HG03045 (cell line): ENCODE data around the gene DET1.
"Not testable (repeated sequence)": the region's sequence is repeated elsewhere in the genome, so short reads cannot be mapped to it uniquely, and the experiment has no call there.

Experiments used
- ATAC-seq: cut with Tn5 transposase; IDR thresholded peaks from one replicate; pipeline ENCODE4 v1.9.1; 2021; ENCODE audit warnings: mild to moderate bottlenecking, moderate library complexity; ENCODE audit not compliant: unreplicated experiment

DET1 gene

DNA sequence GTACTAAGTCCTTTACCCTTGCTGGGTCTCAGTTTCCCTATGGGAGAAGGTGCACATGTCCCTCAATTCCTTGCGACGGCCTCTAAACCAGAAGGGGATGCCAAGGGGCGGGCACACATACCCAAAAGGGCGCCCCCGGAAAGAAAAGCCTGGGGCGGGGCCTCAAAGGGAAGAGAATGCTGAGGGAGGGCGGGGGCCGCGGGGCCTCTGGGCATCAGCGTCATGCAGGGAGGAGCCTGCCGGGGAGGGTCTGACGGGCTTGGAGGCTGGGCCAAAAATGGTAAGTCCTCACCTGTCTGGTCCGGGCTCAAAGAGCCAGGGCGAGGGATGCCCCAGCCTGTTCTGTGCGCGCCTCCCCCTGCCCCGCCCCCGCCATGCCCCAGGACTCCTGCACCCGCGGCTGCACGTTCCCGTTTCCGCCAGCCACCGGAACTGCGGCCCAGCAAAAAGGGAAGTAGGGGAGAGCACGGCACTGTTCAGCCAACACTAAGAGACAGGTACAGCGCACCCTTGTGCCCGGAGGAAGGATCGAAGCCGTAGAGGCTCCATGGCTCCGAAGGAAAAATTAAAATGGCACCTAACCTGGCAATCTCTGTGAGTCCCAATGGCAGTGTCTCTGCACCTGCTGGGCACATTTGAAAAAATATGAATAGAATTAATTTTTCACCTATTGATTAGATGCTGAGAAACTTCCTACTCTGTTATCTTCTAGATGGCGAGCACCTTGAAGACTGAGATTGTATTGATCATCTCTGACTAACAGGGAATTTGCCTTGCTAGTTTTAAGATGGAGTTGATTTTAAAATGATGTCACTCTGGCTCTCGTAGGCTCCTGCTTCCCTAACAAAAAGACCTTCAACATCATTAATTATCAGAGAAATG lies at the start of gene DET1:
Gene DET1 (minus strand): TSS at position 434 of the 882 bp plus-strand sequence. CDS start 14,976 bp downstream, outside the sequence.
- ATAC-seq, result peak; percentile 98

GRCh38 chr15:88591384-88591783 lies 44.9 kb upstream of the DET1 start:
- ATAC-seq, result no peak

- ATAC-seq, result no peak
These were observed 44.3 kb upstream of the DET1 start for GRCh38 chr15:88590759-88591158.

GRCh38 chr15:88586401-88587162 lies 40.1 kb upstream of the DET1 start:
- no peak for ATAC-seq

DNA sequence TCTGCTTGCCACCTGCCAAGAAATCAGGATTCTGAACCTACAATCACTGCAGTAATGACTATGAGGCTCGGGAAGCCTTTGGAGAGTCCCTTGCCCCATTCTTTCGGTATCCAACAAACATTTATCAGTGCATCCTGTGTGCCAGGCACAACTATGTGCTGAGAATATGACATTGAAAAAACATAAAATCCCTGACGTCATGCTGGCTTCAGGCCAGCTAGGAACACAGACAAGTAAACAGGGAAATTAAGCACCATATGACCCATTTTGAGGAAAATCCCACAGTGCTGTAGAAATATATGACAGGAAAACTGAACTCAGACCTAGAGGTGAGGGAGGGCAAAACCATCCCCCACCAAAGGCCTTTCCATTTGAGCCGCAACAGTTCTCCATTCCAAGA lies 34.1 kb upstream of the DET1 start:
- ATAC-seq, result no peak

- ATAC-seq, result no peak
These were observed 32.8 kb upstream of the DET1 start for GRCh38 chr15:88579322-88579721.

DNA sequence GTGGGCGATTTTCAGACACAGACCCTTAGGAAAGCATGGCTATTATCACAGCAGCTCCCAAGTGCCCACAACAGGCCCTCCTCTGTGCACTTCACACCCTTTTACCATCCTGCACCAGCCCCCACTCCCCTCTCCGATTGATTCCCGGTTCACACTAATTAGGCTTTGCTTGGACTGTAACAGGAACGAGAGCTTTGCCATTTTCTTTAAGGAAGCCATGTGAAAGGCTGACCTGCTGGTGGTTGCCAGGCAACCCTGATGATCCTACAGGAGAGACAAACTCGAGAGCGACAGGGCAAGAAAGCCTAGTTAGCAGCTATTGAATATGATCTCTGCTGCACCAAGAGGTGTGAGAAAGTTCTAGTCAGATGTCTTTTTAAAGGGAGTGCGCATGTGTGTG lies 28.2 kb upstream of the DET1 start:
- ATAC-seq, result no peak

GRCh38 chr15:88574077-88574476 lies 27.6 kb upstream of the DET1 start:
- no peak for ATAC-seq

GRCh38 chr15:88571852-88572259 lies 25.4 kb upstream of the DET1 start:
- ATAC-seq, result no peak

DNA sequence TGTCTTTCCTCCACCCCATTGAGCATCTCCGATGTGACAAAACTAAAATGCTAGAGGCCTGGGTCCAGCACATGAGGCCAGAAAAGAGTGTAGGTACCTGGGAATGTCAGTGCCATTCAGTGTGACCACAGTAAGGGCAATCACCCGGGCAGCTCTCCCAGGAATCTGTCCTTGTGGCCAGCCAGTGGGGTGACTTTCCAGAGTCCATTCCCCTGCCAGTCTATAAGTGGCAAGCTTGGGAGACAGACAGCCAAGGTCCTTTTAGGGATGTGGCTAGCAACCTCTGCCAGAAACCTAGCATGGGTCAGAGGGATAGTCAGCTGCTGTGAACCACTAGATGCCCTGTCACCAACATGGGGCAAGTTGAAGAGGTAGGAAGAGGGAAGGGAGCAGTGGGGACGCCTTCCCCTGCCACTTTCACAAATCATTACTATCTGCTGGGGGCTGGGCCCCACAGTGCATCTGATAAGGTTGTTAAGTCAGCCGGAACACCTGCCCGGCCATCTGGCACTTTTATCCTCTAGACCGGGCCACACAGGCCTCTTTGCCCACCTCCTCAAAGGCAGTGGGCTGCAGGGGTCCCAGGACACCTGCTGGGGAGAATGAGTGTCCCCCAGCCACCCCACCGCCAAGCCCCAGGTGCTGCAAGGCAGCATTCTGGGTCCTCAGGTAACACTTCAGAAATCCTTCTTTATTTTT lies 24.8 kb upstream of the DET1 start:
- ATAC-seq, result no peak

GRCh38 chr15:88568589-88568988 lies 22.1 kb upstream of the DET1 start:
- no peak for ATAC-seq

- no peak for ATAC-seq
These were observed 18.3 kb upstream of the DET1 start for GRCh38 chr15:88564741-88565140.

- no peak for ATAC-seq
These were observed 17.2 kb upstream of the DET1 start for GRCh38 chr15:88563638-88564037.

GRCh38 chr15:88559565-88559964 lies 13.1 kb upstream of the DET1 start:
- ATAC-seq, result not testable (repeated sequence)

GRCh38 chr15:88558026-88558425 lies 11.5 kb upstream of the DET1 start:
- ATAC-seq, result not testable (repeated sequence)

DNA sequence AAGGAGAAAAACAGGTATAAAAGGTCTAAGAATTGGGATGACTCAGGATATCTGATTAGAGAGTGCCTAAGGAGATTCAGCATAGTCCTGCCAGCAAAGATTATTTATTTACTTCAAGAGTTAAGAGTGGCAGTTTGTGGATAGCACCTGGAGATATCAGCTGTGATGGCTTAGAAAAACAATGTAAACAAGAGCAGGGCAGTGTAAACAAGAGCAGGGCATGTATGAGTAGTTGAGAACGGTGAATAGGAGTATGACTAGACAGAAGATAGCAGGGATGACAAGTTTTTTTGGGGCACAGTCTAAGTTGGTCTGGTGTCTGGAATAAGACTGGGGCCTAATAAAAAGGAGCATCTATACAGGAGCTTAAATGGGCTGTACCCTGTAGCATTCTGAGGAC lies 1.5 kb upstream of the DET1 start:
- ATAC-seq, result not testable (repeated sequence)

GRCh38 chr15:88545578-88546247 lies 768 bp downstream of the DET1 start:
- ATAC-seq, result not testable (repeated sequence)

GRCh38 chr15:88543065-88543776 lies 3.3 kb downstream of the DET1 start:
- ATAC-seq, result no peak

DNA sequence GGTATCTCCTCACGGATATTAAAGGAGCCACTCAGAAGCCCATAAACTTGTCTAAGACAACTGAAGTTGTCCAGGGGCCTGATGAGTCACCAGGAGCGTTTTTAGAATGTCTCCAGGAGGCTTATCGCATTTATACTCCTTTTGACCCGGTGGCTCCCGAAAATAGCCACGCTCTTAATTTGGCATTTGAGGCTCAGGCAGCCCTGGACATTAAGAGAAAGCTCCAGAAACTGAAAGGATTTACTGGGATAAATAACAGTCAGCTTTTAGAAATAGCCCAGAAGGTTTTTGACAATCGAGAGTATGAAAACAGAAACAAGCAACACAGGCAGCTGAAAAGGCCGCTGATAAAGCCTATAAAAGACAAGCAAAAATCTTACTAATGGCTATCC lies 4.1 kb downstream of the DET1 start:
- ATAC-seq, result no peak

- ATAC-seq, result no peak
These were observed 4.7 kb downstream of the DET1 start for GRCh38 chr15:88541709-88542341.
